Measurements from ENCODE around the gene IDI1.

DNA sequence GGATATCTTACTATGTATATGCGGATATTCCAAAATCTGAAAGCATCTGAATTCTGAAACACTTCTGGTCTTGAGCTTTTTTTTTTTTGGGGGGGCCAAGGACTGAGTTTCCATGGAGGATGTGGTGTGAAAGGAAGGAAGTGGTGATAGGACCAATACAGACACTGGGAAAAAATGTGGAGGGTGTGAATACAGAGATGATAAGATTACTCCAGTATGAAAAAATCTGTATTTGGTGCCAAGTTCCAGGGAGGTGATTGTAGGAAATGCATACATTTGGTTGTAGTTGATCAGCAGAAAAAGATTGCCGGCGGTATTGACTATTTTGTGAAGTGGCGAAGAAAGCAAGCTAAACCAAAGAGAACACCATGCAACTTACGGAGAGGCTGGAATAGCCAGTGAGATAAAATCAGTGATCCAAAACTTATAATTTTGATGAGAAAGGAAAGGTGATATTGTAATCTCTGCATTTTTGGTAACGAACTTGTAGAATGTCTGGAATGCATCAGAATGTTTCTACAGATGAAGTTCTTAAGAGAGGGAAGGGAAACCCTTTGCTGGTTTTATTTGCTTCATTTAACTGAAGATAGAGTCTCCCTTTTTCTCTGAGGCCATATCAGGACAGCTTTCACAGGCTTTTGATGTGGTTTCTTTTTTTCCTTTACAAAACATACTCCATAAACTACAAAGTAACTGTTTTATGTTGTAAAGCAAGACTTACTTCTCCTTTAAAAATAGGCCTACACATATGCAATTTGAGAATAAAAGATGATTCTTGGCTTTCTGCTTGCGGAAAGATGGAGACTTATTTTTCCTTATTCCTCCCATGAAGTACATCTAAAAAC is 13.2 kb upstream of the IDI1 start:
- TF ChIP-seq POLR2A (IDR thresholded peaks at IDR 0.05) (no peak), CTCF (IDR thresholded peaks at IDR 0.05) (no peak)
